H1 (cell line): ENCODE results near the gene DTNB. TPM values are rescaled to one million over a fixed set of nuclear protein-coding genes. Genes with fewer than 3 reads are reported as not detected.

Experiments used
- CREB1 ChIP-seq: IDR thresholded peaks from 2 replicates; pipeline ENCODE4 v1.6.1; 2012; ENCODE audit warnings: inconsistent platforms
- EGR1 ChIP-seq: IDR thresholded peaks from 2 replicates; pipeline ENCODE4 v1.6.1; 2011; ENCODE audit warnings: low read depth, low read length, borderline replicate concordance
- FOSL1 ChIP-seq: IDR thresholded peaks from 2 replicates; pipeline ENCODE4 v1.6.1; 2011; ENCODE audit warnings: mild to moderate bottlenecking, low read depth, low read length, moderate library complexity; ENCODE audit not compliant: insufficient read depth
- GABPA ChIP-seq: IDR thresholded peaks from 2 replicates; pipeline ENCODE4 v1.6.1; 2011; ENCODE audit warnings: mild to moderate bottlenecking, low read length, moderate library complexity, borderline replicate concordance; ENCODE audit not compliant: insufficient read depth
- HDAC6 ChIP-seq: IDR thresholded peaks from one replicate; pipeline ENCODE4 v1.7.1; 2012; ENCODE audit warnings: low read depth, mild to moderate bottlenecking, inconsistent platforms, low read length, moderate library complexity
- JUND ChIP-seq: IDR thresholded peaks from 2 replicates; pipeline ENCODE4 v1.6.1; 2011; ENCODE audit warnings: mild to moderate bottlenecking, improper control_type of control experiment, low read length
- SRF ChIP-seq: IDR thresholded peaks from 2 replicates; pipeline ENCODE4 v1.6.1; 2011; ENCODE audit warnings: mild to moderate bottlenecking, low read depth, low read length, moderate library complexity
- ZNF274 ChIP-seq: IDR thresholded peaks from 2 replicates; pipeline ENCODE4 v1.7.0; 2012; ENCODE audit warnings: low read length, borderline replicate concordance; ENCODE audit errors: extremely low read depth
- polyA plus RNA-seq, 7 experiments: library from polyadenylated mRNA; depleted of rRNA in 3 of 7; stranded (reverse) in 5 of 7; unstranded in 2 of 7; fragments of >200 nt in 5 of 7; fragments of 200-250 nt in 2 of 7; gene quantifications; 1 replicate in 5 of 7; 2 replicates in 1 of 7; 4 replicates in 1 of 7; pipeline versions ENCODE4 v1.2.1 to v1.2.3, GENCODE V29; 2011 to 2013; ENCODE audit warnings: missing spikeins in 2 of 7, mixed read lengths in 2 of 7
- total RNA-seq: library from RNA; stranded (reverse); fragmentation: NEBNext Ultra II Directional; extraction: Animal tissue kit (Norgen Biotek cat#: 25700); gene quantifications from 2 replicates; pipeline ENCODE4 v1.2.1, GENCODE V29; 2021

DTNB gene
- total and polyA plus RNA-seq, 2 of the 8 experiments (the other 6 are each of a cell fraction or from before 2014, with no cell fraction given) = 39.6 to 49.5 TPM

DNA sequence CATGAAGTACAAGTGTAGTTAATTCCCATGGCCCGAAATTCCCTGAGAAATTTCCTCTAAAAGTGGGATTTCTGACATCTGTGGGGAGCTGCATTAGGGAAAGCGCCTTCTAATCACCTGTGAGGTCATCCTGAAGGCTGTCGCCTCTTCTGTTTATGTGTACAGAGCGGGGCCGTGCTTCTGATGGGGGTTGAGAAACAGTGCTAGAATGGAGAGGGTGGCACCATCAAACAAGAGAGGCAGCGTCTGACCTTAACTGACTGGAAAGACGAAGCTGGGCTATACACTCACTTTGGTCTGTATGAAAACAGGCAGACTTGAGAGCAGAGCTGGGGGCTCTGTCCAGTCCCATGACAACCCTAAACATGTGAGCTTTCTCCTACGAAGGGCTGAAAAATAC lies 287.5 kb downstream of the DTNB start (continued):
- TF ChIP-seq FOSL1 = no peak
- TF ChIP-seq EGR1 = no peak
- TF ChIP-seq CREB1 = no peak
- no peak for TF ChIP-seq JUND
- TF ChIP-seq GABPA = no peak
- TF ChIP-seq ZNF274 = no peak
- TF ChIP-seq HDAC6 = no peak
- TF ChIP-seq SRF = no peak
